Esophagus squamous epithelium (tissue), 4 donors: ENCODE results near the gene PSMB7.

Experiments used
- POLR2A ChIP-seq, 4 donors: fragments of 450-650 bp; IDR thresholded peaks; one replicate each; pipeline ENCODE4 v1.6.1; 2017; ENCODE audit warnings: antibody characterized with exemption in 4 of 4, mild to moderate bottlenecking in 4 of 4, moderate library complexity in 3 of 4
- TF ChIP-seq, protein P1 (sequence below), 6 experiments: fragments of 450-650 bp in 4 of 6; fragments of 200-600 bp in 2 of 6; sonication (generic) in 2 of 6; IDR thresholded peaks; one replicate each; pipeline ENCODE4 v1.5.1; 2016 to 2019; ENCODE audit warnings: antibody characterized with exemption in 6 of 6, mild to moderate bottlenecking in 4 of 6, moderate library complexity in 4 of 6

DNA sequence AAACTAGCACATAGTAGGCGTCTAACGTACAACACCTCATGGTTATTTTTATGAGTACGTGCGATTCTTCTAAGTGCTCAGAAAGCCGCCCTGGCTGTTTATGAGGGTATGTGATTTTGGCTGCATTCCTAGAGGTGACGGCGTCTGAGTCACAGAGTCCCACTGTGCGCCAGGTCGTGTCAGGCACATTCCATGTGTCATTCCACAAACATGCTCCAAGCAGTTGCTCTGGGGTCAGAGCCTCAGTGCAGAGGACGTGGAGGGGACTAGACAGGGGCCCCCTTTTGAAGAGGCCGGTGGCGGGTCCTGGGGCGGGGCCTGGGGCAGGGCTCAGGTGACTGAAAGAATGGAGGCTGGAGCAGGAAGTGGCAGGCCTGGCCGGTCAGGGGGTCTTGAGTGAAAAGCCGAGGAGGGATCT lies 105.6 kb downstream of the PSMB7 start:
- TF ChIP-seq, protein P1, sequence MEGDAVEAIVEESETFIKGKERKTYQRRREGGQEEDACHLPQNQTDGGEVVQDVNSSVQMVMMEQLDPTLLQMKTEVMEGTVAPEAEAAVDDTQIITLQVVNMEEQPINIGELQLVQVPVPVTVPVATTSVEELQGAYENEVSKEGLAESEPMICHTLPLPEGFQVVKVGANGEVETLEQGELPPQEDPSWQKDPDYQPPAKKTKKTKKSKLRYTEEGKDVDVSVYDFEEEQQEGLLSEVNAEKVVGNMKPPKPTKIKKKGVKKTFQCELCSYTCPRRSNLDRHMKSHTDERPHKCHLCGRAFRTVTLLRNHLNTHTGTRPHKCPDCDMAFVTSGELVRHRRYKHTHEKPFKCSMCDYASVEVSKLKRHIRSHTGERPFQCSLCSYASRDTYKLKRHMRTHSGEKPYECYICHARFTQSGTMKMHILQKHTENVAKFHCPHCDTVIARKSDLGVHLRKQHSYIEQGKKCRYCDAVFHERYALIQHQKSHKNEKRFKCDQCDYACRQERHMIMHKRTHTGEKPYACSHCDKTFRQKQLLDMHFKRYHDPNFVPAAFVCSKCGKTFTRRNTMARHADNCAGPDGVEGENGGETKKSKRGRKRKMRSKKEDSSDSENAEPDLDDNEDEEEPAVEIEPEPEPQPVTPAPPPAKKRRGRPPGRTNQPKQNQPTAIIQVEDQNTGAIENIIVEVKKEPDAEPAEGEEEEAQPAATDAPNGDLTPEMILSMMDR (IDR thresholded peaks at IDR 0.05) = no peak
- no peak for TF ChIP-seq POLR2A (IDR thresholded peaks at IDR 0.05)
